GM06990 (cell line): Measurements from ENCODE around the gene RNGTT.

Experiments used
- DNase-seq: peaks from one replicate; pipeline ENCODE4 v3.0.0-alpha.2; 2011; ENCODE audit not compliant: insufficient read length; ENCODE audit errors: extremely low read depth
- H3K27me3 ChIP-seq: replicated peaks from 2 replicates; pipeline ENCODE4 v1.6.0; 2011; ENCODE audit warnings: low read length; ENCODE audit not compliant: control insufficient read depth, insufficient read depth
- H3K36me3 ChIP-seq: 2 replicates; pipeline ENCODE4 v1.5.1; 2011; ENCODE audit warnings: low read length; ENCODE audit not compliant: control insufficient read depth, insufficient read depth
- H3K4me3 ChIP-seq: replicated peaks from 2 replicates; pipeline ENCODE4 v1.5.1; 2011; ENCODE audit warnings: low read depth, mild to moderate bottlenecking, control low read depth, low read length
- CTCF ChIP-seq: IDR thresholded peaks from 2 replicates; pipeline ENCODE4 v1.5.1; 2011; ENCODE audit warnings: low read length, control low read depth, mild to moderate bottlenecking, inconsistent platforms; ENCODE audit not compliant: insufficient read depth, poor library complexity, severe bottlenecking

RNGTT gene

GRCh38 chr6:88596801-88597200 lies 366.6 kb downstream of the RNGTT start:
- no peak for DNase-seq
- Histone ChIP-seq H3K36me3 (no peaks in the 10 kb centered on the region), H3K27me3 (no peaks in the 10 kb centered on the region), H3K4me3 (no peak overlapping the region)
- no peak for TF ChIP-seq CTCF

GRCh38 chr6:88588938-88589337 lies 374.5 kb downstream of the RNGTT start:
- Histone ChIP-seq H3K4me3 (no peak overlapping the region), H3K27me3 (no peaks in the 10 kb centered on the region), H3K36me3 (no peaks in the 10 kb centered on the region)
- no peak for TF ChIP-seq CTCF
- DNase-seq: peak; percentile 25

GRCh38 chr6:88587150-88587520 lies 376.3 kb downstream of the RNGTT start:
- TF ChIP-seq CTCF: no peak
- DNase-seq: no peak
- H3K4me3 ChIP-seq: no peak overlapping the region
- no peaks in the 10 kb centered on the region for H3K27me3 ChIP-seq
- H3K36me3 ChIP-seq: no peaks in the 10 kb centered on the region

- DNase-seq: no peak
- no peak overlapping the region for H3K4me3 ChIP-seq
- no peak for TF ChIP-seq CTCF
- no peaks in the 10 kb centered on the region for H3K36me3 ChIP-seq
- H3K27me3 ChIP-seq: no peaks in the 10 kb centered on the region
Observed at GRCh38 chr6:88586371-88587149, 376.9 kb downstream of the RNGTT start.

GRCh38 chr6:88585276-88585692 lies 378.1 kb downstream of the RNGTT start:
- DNase-seq: no peak
- Histone ChIP-seq H3K36me3 (no peaks in the 10 kb centered on the region), H3K27me3 (no peaks in the 10 kb centered on the region), H3K4me3 (no peak overlapping the region)
- TF ChIP-seq CTCF: no peak
